Right lobe of liver (tissue), 6 donors: ENCODE data around the gene TSC22D4. TPM values are rescaled to one million over a fixed set of nuclear protein-coding genes. Genes with fewer than 3 reads are reported as not detected.
A peak's percentile ranks its signal among the peaks of the same experiment; 100 is the strongest.

Source experiments
- ATAC-seq, 4 donors: fragments of 200-7000 bp; cut with Tn5 transposase; one replicate each; pipeline ENCODE4 v1.9.1; 2020; ENCODE audit warnings: mild to moderate bottlenecking in 4 of 4, moderate library complexity in 4 of 4
- DNase-seq, 3 donors: peaks; one replicate each; pipeline ENCODE4 v3.0.0-alpha.2; 2020
- H3K27ac ChIP-seq, 3 donors: fragments of 200-600 bp; one replicate each; pipeline ENCODE4 v1.8.0; 2022
- H3K27me3 ChIP-seq, 2 donors: fragments of 200-600 bp; one replicate each; pipeline ENCODE4 v1.8.0; 2022
- H3K36me3 ChIP-seq, 4 donors: fragments of 200-600 bp; sonication (generic) in 1 of 4; one replicate each; pipeline versions ENCODE4 v1.5.1 to v1.8.0; 2017 to 2022; ENCODE audit warnings: control low read depth in 1 of 4
- H3K4me1 ChIP-seq, 4 donors: fragments of 200-600 bp; sonication (generic) in 1 of 4; one replicate each; pipeline versions ENCODE4 v1.5.1 to v1.8.0; 2017 to 2022; ENCODE audit warnings: control low read depth in 1 of 4
- H3K4me3 ChIP-seq, 3 donors: fragments of 200-600 bp; one replicate each; pipeline ENCODE4 v1.8.0; 2022
- H3K9me3 ChIP-seq, 4 donors: fragments of 200-600 bp; sonication (generic) in 1 of 4; one replicate each; pipeline versions ENCODE4 v1.5.1 to v1.8.0; 2017 to 2022; ENCODE audit warnings: control low read depth in 1 of 4
- CTCF ChIP-seq, 4 donors: fragments of 200-600 bp in 3 of 4; fragments of 450-650 bp in 1 of 4; IDR thresholded peaks; one replicate each; pipeline versions ENCODE4 v1.5.1 to v1.8.0; 2016 to 2022; ENCODE audit warnings: antibody characterized with exemption in 4 of 4, mild to moderate bottlenecking in 2 of 4
- POLR2A ChIP-seq: fragments of 450-650 bp; IDR thresholded peaks from one replicate; pipeline ENCODE4 v1.6.1; 2017; ENCODE audit warnings: antibody characterized with exemption, mild to moderate bottlenecking
- WGBS: methylation state at CpG from one replicate; pipeline ENCODE4 v1.1.6; 2018; ENCODE audit warnings: low coverage, low lambda C conversion rate; ENCODE audit not compliant: insufficient coverage; ENCODE audit errors: missing lambda C conversion rate; 5-methylcytosine and 5-hydroxymethylcytosine counted together
- intact Hi-C, 2 donors: fragments of 100-400 bp; cut with DNase I; formaldehyde crosslinking; loops; one replicate each; pipeline versions ENCODE4 v1.11.2 to v1.14.1; 2022
- total RNA-seq, 6 experiments: library from RNA; depleted of rRNA in 2 of 6; stranded (reverse); fragments of >200 nt in 2 of 6; fragmentation: NEBNext Ultra II Directional in 3 of 6; extraction: Animal tissue kit (Norgen Biotek cat#: 25700) in 3 of 6; gene quantifications; one replicate each; pipeline versions ENCODE4 v1.1.0 to v1.2.4, GENCODE V29; 2016 to 2023
- donor health status: DM: no; HTN: yes; CAD: no.
- donor health status: DM: no; HTN: no; CAD: no.
- donor health status: DM: no; HTN: no; CAD: no.
- donor health status: DM: no; HTN: yes; CAD: no.
- donor health status: DM: no; HTN: yes; CAD: no.

Gene TSC22D4
- total RNA-seq, 6 experiments from 2014 or later: 12.5 to 20.5 (median 17.0) TPM

DNA sequence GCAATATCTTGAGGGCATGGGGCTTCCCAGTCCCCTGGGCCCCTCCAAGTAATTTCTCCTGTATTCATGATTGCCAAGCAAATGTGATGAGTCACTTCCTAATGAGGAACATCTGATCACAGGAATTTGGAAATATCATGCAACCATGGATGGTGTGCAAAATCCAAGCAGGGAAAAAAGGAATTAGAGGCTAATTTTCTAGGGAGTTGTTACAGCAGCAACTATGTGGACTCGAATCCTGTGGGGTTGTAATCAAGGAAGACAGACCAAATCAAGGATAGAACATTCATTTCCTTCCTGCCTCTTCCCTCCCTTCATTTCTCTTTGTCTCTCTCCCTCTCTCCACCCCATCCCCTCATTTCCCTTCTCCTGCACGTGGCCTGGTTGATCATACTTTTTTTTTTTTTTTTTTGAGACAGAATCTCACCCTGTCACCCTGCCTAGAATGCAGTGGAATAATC is 36.1 kb upstream of the TSC22D4 start:
- intact Hi-C loops: no loop called here
- DNase-seq (no peak), ATAC-seq (peak in 1 of 4 donors; percentile 41)
- Histone ChIP-seq H3K36me3 (no peaks in the 10 kb centered on the region), H3K4me1 (no peaks in the 10 kb centered on the region), H3K27me3 (no peaks in the 10 kb centered on the region), H3K4me3 (no peak overlapping the region), H3K9me3 (no peaks in the 10 kb centered on the region), H3K27ac (no peak overlapping the region)
- 47% methylated on average over 2 of the region's 2 CpGs for WGBS
- no peak for TF ChIP-seq POLR2A
- TF ChIP-seq CTCF (IDR thresholded peaks at IDR 0.05): no peak

DNA sequence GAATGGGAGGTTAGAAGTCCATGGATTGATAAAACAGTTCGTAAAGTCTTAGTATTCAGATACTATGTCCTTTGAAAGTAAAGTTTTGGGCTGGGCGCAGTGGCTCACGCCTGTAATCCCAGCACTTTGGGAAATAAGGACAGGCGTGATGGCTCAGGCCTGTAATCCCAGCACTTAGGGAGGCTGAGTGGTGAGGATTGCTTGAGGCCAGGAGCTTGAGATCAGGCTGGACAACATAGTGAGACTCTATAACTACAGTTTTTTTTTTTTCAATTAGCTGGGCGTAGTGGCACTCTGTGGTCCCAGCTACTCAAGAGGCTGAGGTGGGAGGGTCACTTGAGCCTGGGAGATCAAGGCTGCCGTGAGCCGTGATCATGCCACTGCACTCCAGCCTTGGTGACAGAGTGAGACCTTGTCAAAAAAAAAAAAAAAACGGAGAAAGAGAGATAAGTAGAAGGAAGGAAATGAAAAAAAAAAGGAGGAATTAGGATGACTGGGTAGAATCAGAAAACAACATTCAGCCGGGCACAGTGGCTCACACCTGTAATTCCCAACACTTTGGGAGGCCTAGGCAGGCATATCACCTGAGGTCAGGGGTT is 34.3 kb upstream of the TSC22D4 start:
- no peaks in the 10 kb centered on the region for H3K36me3 ChIP-seq
- no peak for TF ChIP-seq POLR2A
- TF ChIP-seq CTCF (IDR thresholded peaks at IDR 0.05): no peak
- intact Hi-C loops: no loop called here

GRCh38 chr7:100510437-100511239 is 31.6 kb upstream of the TSC22D4 start:
- no peak overlapping the region for H3K27ac ChIP-seq
- TF ChIP-seq POLR2A: no peak
- TF ChIP-seq CTCF (IDR thresholded peaks at IDR 0.05): no peak
- no peaks in the 10 kb centered on the region for H3K27me3 ChIP-seq
- no peaks in the 10 kb centered on the region for H3K4me1 ChIP-seq
- H3K9me3 ChIP-seq: no peaks in the 10 kb centered on the region
- ATAC-seq: no peak
- DNase-seq: no peak
- no peaks in the 10 kb centered on the region for H3K36me3 ChIP-seq
- intact Hi-C loops: no loop called here
- WGBS: 89% methylated on average over 9 of the region's 9 CpGs
- no peak overlapping the region for H3K4me3 ChIP-seq

More for the DNA sequence above, 34.3 kb upstream of the TSC22D4 start:
- Histone ChIP-seq H3K9me3 (no peaks in the 10 kb centered on the region), H3K27me3 (no peaks in the 10 kb centered on the region), H3K27ac (no peak overlapping the region), H3K4me3 (no peak overlapping the region), H3K4me1 (no peaks in the 10 kb centered on the region)
- DNase-seq (no peak), ATAC-seq (no peak)
- WGBS: 77% methylated on average over 9 of the region's 9 CpGs

- Histone ChIP-seq H3K9me3 (no peaks in the 10 kb centered on the region), H3K4me1 (no peaks in the 10 kb centered on the region), H3K27me3 (no peaks in the 10 kb centered on the region), H3K4me3 (no peak overlapping the region), H3K36me3 (no peaks in the 10 kb centered on the region), H3K27ac (no peak overlapping the region)
- 53% methylated on average over 6 of the region's 15 CpGs for WGBS
- TF ChIP-seq CTCF (IDR thresholded peaks at IDR 0.05) (no peak), POLR2A (no peak)
- ATAC-seq (no peak), DNase-seq (no peak)
- intact Hi-C loops: no loop called here
Measured at GRCh38 chr7:100509231-100509630, 30.2 kb upstream of the TSC22D4 start.
